T follicular helper cell (primary cell): ENCODE measurements around the gene ARHGAP26.

Experiments used
- DNase-seq: peaks from one replicate; pipeline ENCODE4 v3.0.0-alpha.2; 2020; ENCODE audit warnings: low read depth

The ARHGAP26 gene

GRCh38 chr5:143162810-143163209 lies 392.6 kb downstream of the ARHGAP26 start:
- DNase-seq = no peak

GRCh38 chr5:143164557-143164956 lies 394.4 kb downstream of the ARHGAP26 start:
- DNase-seq = no peak

GRCh38 chr5:143165049-143165880 lies 395.1 kb downstream of the ARHGAP26 start:
- no peak for DNase-seq

- DNase-seq = no peak
These were observed 395.9 kb downstream of the ARHGAP26 start for GRCh38 chr5:143166090-143166489.

- DNase-seq = no peak
These were observed 396.7 kb downstream of the ARHGAP26 start for GRCh38 chr5:143166661-143167420.

GRCh38 chr5:143168171-143168741 lies 398.1 kb downstream of the ARHGAP26 start:
- DNase-seq = no peak

- no peak for DNase-seq
These were observed 399.0 kb downstream of the ARHGAP26 start for GRCh38 chr5:143168921-143169810.

GRCh38 chr5:143170104-143170503 lies 399.9 kb downstream of the ARHGAP26 start:
- no peak for DNase-seq

GRCh38 chr5:143170977-143171376 lies 400.8 kb downstream of the ARHGAP26 start:
- no peak for DNase-seq

- no peak for DNase-seq
These were observed 402.6 kb downstream of the ARHGAP26 start for GRCh38 chr5:143172739-143173138.

- no peak for DNase-seq
These were observed 403.1 kb downstream of the ARHGAP26 start for GRCh38 chr5:143173139-143173889.

- DNase-seq = no peak
These were observed 404.7 kb downstream of the ARHGAP26 start for GRCh38 chr5:143174714-143175398.

GRCh38 chr5:143176048-143176447 lies 405.9 kb downstream of the ARHGAP26 start:
- DNase-seq = no peak

GRCh38 chr5:143177263-143177983 lies 407.2 kb downstream of the ARHGAP26 start:
- no peak for DNase-seq

- DNase-seq = no peak
These were observed 409.1 kb downstream of the ARHGAP26 start for GRCh38 chr5:143179126-143179740.

GRCh38 chr5:143180751-143181150 lies 410.6 kb downstream of the ARHGAP26 start:
- no peak for DNase-seq

GRCh38 chr5:143181173-143181572 lies 411.0 kb downstream of the ARHGAP26 start:
- no peak for DNase-seq

GRCh38 chr5:143182106-143182505 lies 411.9 kb downstream of the ARHGAP26 start:
- no peak for DNase-seq
